ENCODE results near the gene ADARB1. TPM values are rescaled to one million over a fixed set of nuclear protein-coding genes. Genes with fewer than 3 reads are reported as not detected.
A peak's percentile ranks its signal among the peaks of the same experiment; 100 is the strongest.

Gene ADARB1
- total RNA-seq, 1 experiment from 2014 or later, result 31.9 TPM

GRCh38 chr21:45097827-45098387 lies 23.5 kb downstream of the ADARB1 start:
- no peak for DNase-seq (ENCODE audit: low spot score)
- intact Hi-C loops (cut with micrococcal nuclease; ENCODE audit: unreplicated experiment), result no loop called here
- TF ChIP-seq EZH2 (IDR thresholded peaks at IDR 0.05; ENCODE audit: borderline replicate concordance, low read depth, low read length, poor library complexity, severe bottlenecking) (no peak), CTCF (conservative IDR thresholded peaks at IDR 0.05; ENCODE audit: low read depth, low read length) (no peak)
- H3K4me1 ChIP-seq (ENCODE audit: insufficient read depth, low read length, poor library complexity, severe bottlenecking), result peaks cover 30% of the 10 kb centered on the region
- H3K4me3 ChIP-seq (ENCODE audit: low read depth, low read length, poor library complexity, severe bottlenecking), result no peak overlapping the region
- no peak overlapping the region for H3K27ac ChIP-seq (ENCODE audit: low read depth, low read length, poor library complexity, severe bottlenecking)
- no peaks in the 10 kb centered on the region for H3K36me3 ChIP-seq (ENCODE audit: insufficient read depth, low read length, poor library complexity, severe bottlenecking)
- CTCF ChIA-PET, result interaction anchor here (1.1 kb wide), 1 partner anchor 30 kb away, joined by 3 read pairs; no protein-coding TSS in a partner anchor
- POLR2A ChIA-PET (ENCODE audit: low non-redundant PET), result no interaction called here
- H3K9me3 ChIP-seq (ENCODE audit: low read depth, low read length, poor library complexity, severe bottlenecking), result no peaks in the 10 kb centered on the region
- BruUV-seq (replicated peaks), result no TSS peak
- H3K27me3 ChIP-seq (replicated peaks; ENCODE audit: insufficient read depth, low read depth, low read length, poor library complexity), result no peaks in the 10 kb centered on the region

GRCh38 chr21:45098867-45099266 lies 24.5 kb downstream of the ADARB1 start:
- intact Hi-C loops (cut with micrococcal nuclease; ENCODE audit: unreplicated experiment), result no loop called here
- H3K36me3 ChIP-seq (ENCODE audit: insufficient read depth, low read length, poor library complexity, severe bottlenecking), result no peaks in the 10 kb centered on the region
- TF ChIP-seq CTCF (conservative IDR thresholded peaks at IDR 0.05; ENCODE audit: low read depth, low read length) (peak; percentile 81), EZH2 (IDR thresholded peaks at IDR 0.05; ENCODE audit: borderline replicate concordance, low read depth, low read length, poor library complexity, severe bottlenecking) (no peak)
- no peaks in the 10 kb centered on the region for H3K27me3 ChIP-seq (replicated peaks; ENCODE audit: insufficient read depth, low read depth, low read length, poor library complexity)
- no peaks in the 10 kb centered on the region for H3K9me3 ChIP-seq (ENCODE audit: low read depth, low read length, poor library complexity, severe bottlenecking)
- peaks cover 39% of the 10 kb centered on the region for H3K4me1 ChIP-seq (ENCODE audit: insufficient read depth, low read length, poor library complexity, severe bottlenecking)
- ChIA-PET POLR2A (ENCODE audit: low non-redundant PET) (no interaction called here), CTCF (interaction anchor here (1.6 to 1.9 kb wide), 2 partner anchors 29 to 39 kb away, joined by 3 to 6 read pairs; no protein-coding TSS in a partner anchor)
- no peak overlapping the region for H3K27ac ChIP-seq (ENCODE audit: low read depth, low read length, poor library complexity, severe bottlenecking)
- no peak overlapping the region for H3K4me3 ChIP-seq (ENCODE audit: low read depth, low read length, poor library complexity, severe bottlenecking)
- no TSS peak for BruUV-seq (replicated peaks)
- peak; percentile 64 for DNase-seq (ENCODE audit: low spot score)

GRCh38 chr21:45099571-45099970 lies 25.2 kb downstream of the ADARB1 start:
- BruUV-seq (replicated peaks), result no TSS peak
- H3K4me1 ChIP-seq (ENCODE audit: insufficient read depth, low read length, poor library complexity, severe bottlenecking), result peaks cover 46% of the 10 kb centered on the region
- H3K9me3 ChIP-seq (ENCODE audit: low read depth, low read length, poor library complexity, severe bottlenecking), result no peaks in the 10 kb centered on the region
- TF ChIP-seq CTCF (conservative IDR thresholded peaks at IDR 0.05; ENCODE audit: low read depth, low read length) (no peak), EZH2 (IDR thresholded peaks at IDR 0.05; ENCODE audit: borderline replicate concordance, low read depth, low read length, poor library complexity, severe bottlenecking) (no peak)
- CTCF ChIA-PET, result interaction anchor here (1.6 to 1.9 kb wide), 2 partner anchors 29 to 39 kb away, joined by 3 to 6 read pairs; no protein-coding TSS in a partner anchor
- H3K27me3 ChIP-seq (replicated peaks; ENCODE audit: insufficient read depth, low read depth, low read length, poor library complexity), result no peaks in the 10 kb centered on the region
- H3K4me3 ChIP-seq (ENCODE audit: low read depth, low read length, poor library complexity, severe bottlenecking), result no peak overlapping the region
- POLR2A ChIA-PET (ENCODE audit: low non-redundant PET), result no interaction called here
- intact Hi-C loops (cut with micrococcal nuclease; ENCODE audit: unreplicated experiment), result no loop called here
- H3K27ac ChIP-seq (ENCODE audit: low read depth, low read length, poor library complexity, severe bottlenecking), result peak overlapping the region; percentile 27
- DNase-seq (ENCODE audit: low spot score), result no peak
- no peaks in the 10 kb centered on the region for H3K36me3 ChIP-seq (ENCODE audit: insufficient read depth, low read length, poor library complexity, severe bottlenecking)
